Activated naive CD4-positive, alpha-beta T cell treated with anti-CD3 and anti-CD28 coated beads, Interleukin-2, amount 50 U/mL, for 16 hours (primary cell): ENCODE results near the gene METTL21C.

Experiments used
- DNase-seq: peaks from one replicate; pipeline ENCODE4 v3.0.0-alpha.2; 2020

Gene METTL21C

DNA sequence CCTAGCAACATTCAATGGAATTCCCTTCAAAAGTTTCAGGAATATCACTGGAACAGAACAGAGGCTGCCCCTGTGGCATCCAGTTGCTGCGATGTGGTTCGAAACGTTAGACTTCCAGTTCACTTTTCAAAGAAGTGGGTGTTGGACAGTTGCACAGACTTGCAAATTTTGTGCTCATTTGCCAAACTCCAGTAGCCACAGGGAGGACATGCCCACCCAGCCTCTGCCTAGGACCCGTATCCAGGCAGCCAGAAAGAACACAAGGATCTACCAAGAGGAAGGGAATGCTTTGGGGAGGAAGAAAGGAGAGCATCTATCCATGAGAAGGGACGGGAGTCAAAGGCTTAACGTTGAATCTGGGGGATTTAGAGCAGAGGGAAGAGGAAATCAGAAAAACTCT, at the start of gene METTL21C:
Gene METTL21C (minus strand): TSS at position 108 of the 400 bp plus-strand sequence. CDS start 546 bp downstream, outside the sequence.
- DNase-seq: no peak

GRCh38 chr13:102742506-102742905, 47.7 kb upstream of the METTL21C start:
- no peak for DNase-seq

GRCh38 chr13:102742101-102742500, 47.3 kb upstream of the METTL21C start:
- DNase-seq: no peak

- no peak for DNase-seq
Measured at GRCh38 chr13:102729560-102730270, 34.9 kb upstream of the METTL21C start.

- no peak for DNase-seq
Measured at GRCh38 chr13:102726430-102726829, 31.6 kb upstream of the METTL21C start.

GRCh38 chr13:102724923-102725322, 30.1 kb upstream of the METTL21C start:
- no peak for DNase-seq

DNA sequence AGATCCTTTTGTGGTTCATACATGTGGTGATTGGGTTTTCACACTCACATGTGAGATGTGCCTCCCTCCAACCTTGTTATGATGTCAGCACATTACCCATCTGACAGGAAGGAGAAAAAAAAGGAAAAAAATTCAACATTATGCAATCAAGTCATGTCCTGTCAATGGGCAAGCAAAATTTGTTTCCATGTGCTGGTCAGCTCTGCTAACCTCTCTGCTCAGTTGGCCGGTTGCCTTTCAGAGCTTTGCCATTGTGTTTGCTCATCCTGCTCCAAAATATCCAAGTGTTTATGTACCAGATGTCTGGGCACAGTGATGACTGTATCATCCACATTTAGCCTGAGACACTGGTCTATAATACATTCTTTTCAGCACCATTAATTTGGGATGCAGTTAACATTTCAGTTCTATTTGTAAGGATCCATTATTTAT, 27.0 kb upstream of the METTL21C start:
- no peak for DNase-seq

DNA sequence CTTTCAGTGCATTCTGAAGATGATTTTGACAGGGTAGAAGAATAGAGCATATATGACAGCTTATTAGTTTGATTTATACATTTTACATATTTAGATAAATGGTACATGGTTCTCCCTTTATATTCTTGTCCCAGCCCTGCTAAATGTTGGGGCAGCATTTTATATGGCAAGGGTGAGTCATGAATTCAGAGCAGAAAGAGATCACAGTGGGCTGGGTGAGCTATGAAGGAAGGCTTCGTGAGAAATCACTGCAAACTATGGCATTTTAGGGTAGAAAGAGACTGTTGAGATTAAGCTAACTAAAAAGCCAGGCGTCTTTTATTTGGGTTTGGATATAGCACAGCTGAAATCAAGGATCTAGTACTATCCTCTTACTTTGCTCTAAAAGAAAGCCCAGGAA, 23.9 kb upstream of the METTL21C start:
- no peak for DNase-seq

DNA sequence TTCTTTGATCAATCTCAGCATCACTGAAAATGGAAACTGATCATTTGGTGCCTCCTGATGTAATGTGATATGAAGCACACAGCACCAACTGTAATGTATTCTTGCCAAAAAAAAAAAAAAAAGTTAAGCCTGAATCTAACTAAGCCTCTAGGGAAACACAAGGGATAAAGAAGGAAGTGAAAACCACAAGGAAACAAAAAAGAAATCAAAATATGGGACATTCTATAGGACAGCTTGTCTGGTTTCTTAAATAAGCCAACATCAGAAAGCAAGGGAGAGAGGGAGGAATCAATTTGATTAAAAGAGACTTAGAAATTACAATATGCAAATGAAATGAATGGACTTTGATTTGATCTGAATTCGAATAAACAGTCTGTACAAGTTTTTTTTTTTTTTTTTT, 20.6 kb upstream of the METTL21C start:
- no peak for DNase-seq

GRCh38 chr13:102710261-102710679, 15.4 kb upstream of the METTL21C start:
- DNase-seq: no peak

DNA sequence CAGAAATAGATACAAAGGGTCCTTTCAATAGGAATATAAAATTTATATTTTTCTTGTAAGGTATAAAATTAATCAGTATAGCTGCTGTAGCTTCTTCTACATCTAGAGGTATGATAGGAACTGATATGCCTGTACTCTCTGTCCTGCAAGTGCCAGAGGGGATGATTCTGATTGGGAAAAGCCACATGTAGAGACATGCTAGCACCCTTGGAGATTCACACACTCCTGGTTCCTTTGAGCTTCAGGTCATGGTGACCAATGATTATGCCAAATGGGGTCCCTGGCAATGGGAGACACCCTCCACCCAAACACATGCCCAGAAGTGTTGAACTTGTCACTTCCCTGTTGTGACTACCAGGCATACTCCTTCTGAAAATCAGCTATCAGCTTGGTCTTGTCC, 14.7 kb upstream of the METTL21C start:
- no peak for DNase-seq

- DNase-seq: no peak
Measured at GRCh38 chr13:102708991-102709390, 14.1 kb upstream of the METTL21C start.

DNA sequence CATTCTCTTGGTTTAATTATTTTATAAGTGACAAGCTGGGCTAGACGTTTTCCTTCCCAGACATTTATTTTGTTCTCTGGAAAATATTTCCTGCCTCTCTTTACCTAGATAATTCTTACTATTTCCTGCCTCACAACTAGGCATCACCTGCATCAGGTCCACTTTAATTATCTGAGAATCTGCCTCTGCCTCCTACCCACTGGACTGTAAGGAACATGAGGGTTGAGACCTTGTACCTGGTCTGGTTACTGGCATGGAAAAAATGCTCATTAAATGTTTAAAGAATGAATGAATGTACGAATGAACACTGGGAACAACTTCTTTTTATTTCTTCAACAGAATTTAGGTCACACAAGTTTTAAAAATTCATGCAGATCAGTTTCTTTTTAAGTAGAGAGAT, 13.4 kb upstream of the METTL21C start:
- no peak for DNase-seq

DNA sequence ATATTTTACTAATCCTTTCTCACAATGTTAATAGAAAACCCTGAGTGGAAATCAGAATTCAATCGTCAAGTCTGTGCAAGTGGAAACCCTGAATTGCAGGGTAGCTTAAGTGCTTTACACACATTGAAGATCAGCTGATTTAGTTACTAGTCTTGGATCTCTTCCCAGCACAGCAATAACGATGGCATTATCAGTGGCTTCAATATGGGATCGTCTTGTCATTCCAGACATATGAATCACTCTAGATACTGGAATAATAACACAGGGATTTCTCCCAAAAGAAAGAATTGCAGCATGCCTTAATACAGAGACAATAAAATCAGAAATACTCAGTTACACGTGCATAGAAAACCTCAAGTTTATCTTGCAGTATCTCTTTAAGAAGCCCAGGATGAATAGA, 12.6 kb upstream of the METTL21C start:
- DNase-seq: no peak

GRCh38 chr13:102704238-102705058, 9.6 kb upstream of the METTL21C start:
- DNase-seq: no peak

GRCh38 chr13:102703726-102704035, 8.8 kb upstream of the METTL21C start:
- DNase-seq: no peak

DNA sequence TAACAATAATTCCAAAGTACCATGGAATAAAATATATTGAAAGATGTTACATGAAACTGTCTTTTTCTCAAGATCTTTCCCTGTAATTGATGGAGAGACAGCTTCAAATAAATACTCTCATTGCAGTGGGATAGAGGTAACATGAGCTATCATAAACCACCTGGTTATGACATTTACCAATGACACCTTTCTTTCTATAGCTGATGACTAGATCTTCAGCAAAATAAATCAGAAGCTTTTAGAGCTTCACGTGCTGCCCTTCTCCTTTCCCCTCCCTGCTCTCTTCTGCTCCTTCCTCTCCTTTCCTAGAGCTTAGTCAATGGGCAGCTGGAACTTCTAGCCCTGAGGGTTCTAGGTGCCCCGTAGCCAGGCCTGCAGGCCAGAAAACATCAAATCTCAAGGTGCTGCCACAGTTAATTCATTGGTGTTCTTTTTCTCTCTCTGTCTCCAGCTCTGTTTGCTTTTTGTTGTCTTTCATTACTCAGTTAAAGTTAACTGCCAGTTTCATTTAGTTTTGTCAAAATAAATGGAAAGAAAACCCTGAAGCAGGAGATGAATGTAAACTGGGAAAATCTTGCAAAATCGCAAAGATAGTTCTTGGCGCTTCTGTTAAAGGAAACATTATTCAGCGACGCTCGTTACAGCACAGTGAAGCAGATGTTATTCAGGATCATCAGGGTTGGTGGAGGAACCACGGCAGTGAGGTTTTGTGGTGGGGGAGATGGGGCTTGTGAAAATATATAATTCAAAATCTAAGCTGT, 8.3 kb upstream of the METTL21C start:
- DNase-seq: no peak

DNA sequence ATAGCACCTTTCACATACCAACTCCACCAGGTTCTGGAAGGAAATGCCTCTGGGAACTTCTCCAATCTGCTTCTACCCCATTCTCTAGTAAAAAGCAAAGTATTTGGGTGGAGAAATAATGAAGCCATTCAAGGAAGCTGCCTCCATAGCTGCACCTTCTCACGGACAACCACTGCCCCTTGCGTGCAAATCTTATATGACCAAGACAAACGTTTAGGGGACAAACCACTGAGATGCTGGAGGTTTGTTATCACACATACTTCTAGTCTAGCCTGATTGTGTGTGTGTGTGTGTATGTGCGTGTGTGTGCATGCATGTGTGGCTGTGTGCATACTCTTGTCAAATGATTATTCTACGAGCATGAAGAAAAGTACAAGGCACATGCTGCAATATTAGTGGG, 6.5 kb upstream of the METTL21C start:
- no peak for DNase-seq

DNA sequence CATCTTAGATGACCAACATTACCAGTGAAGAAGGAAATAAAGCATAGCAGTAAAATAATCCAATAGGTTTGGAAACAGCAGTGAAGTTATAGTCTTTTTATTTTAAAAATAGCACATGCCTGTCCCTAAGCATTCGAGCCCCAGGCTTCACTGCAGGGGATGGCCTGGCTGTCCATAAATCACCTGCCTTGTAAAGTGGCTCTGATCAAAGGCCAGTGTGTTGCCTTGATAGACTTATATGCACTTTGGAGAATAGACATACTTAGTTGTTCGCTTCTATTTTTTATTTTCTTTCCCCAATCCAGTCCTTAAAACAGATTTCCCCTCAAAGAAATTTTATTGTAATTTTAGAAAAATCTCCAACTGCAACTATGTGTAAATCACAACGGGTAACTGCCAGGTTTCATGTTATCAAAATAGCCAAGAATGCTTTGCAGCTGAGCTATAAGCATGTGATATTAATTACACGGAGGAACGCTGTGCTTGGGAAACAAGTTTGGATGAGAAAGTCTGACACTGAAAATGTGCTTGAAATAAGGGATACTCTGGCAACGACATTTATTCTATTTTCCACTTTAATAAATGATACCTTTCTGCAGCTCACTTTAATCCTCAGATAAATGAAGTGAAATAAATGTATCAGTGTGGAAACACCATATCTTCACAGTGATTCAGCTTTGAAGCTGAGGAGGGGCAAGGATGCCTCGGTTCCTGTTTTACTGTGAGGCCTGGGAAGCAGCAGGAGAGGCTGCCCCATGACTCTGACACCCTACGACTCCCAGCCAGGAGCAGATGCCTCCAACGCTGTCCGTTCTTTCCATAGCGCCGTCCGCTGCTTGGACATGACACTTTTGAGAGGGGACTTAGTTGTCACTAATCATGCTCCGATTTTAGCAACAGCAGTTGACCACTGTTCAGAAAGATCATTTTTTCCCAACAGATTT, 5.5 kb upstream of the METTL21C start:
- no peak for DNase-seq

DNA sequence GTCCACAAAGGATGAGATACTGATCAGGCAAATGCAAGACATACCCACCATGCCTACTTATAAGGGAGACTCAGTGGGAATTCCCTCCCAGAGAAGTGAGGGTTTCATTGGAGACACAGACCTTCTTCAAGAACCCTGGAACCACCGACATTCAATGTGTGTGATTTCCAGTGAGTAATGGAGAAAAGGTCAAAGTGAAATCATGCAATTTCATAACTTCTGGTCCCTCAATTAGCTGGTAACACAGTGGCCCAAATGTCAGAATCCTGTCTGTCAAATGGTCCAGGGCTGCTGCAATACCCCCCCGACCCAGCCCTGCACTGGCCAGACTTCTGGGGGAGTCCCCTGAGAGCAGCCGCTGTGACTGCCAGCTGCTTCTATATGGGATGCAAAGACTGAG, 4.7 kb upstream of the METTL21C start:
- DNase-seq: no peak

- no peak for DNase-seq
Measured at GRCh38 chr13:102698649-102698980, 3.8 kb upstream of the METTL21C start.

DNA sequence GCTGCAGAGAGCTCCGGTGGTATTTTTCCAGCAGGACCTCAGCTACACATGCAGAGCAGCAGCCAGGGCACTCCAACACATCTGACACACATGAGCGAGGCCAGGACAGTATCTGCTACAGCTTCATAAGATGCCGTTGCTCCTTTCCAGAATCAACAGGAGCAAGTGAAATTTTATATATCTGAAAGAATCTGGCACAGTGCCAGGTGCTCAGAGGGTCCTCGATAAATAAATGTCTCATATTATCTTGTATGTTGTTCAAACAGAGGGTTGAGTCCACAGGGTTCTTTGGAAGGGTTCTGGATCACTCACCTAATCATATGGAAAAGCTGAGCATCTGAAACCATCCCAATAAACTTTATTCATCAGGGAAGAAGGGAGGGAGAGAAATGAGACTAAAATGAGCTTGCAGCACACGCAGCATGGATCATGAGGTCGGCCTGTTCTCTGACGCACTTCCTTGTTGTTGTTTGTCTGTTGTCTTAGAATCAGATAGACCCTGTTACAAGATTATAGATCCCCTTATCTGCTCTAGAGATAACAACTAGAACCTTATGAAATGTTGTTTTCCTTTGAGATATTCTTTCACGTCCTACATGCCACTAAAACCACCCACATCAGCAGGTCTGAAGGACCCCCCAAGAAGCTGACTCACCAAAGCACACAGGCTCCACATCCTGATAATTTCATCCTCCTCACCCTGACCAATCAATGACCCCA, 3.2 kb upstream of the METTL21C start:
- DNase-seq: no peak
